HAP-1 (cell line): ENCODE measurements around the gene LEMD3.
"Not testable (repeated sequence)": the region's sequence is repeated elsewhere in the genome, so short reads cannot be mapped to it uniquely, and the experiment has no call there.

Experiments used
- DNase-seq, 2 experiments: peaks; one replicate each; pipeline ENCODE4 v3.0.0-alpha.2; 2016 to 2020; ENCODE audit warnings: low spot score in 2 of 2
- H3K27me3 ChIP-seq: fragments of 250-450 bp; sonication (Bioruptor Pico); 2 replicates; pipeline ENCODE4 v1.5.1; 2020; ENCODE audit warnings: low read depth, mild to moderate bottlenecking, moderate library complexity
- H3K36me3 ChIP-seq: fragments of 250-450 bp; sonication (Bioruptor Pico); replicated peaks from 2 replicates; pipeline ENCODE4 v1.5.1; 2020; ENCODE audit warnings: mild to moderate bottlenecking
- H3K4me1 ChIP-seq: fragments of 250-450 bp; sonication (Bioruptor Pico); 2 replicates; pipeline ENCODE4 v1.5.1; 2020; ENCODE audit warnings: mild to moderate bottlenecking
- H3K4me3 ChIP-seq: fragments of 250-450 bp; sonication (Bioruptor Pico); 2 replicates; pipeline ENCODE4 v1.5.1; 2020; ENCODE audit warnings: mild to moderate bottlenecking, moderate library complexity
- H3K9me3 ChIP-seq: fragments of 250-450 bp; sonication (Bioruptor Pico); 2 replicates; pipeline ENCODE4 v1.5.1; 2020; ENCODE audit warnings: mild to moderate bottlenecking, moderate library complexity
- in situ Hi-C: fragments of 300-500 bp; cut with MboI; formaldehyde crosslinking; loops from 3 replicates; pipeline ENCODE4 v1.14.3; 2020; ENCODE audit warnings: low sequenced_read_pairs, inconsistent platforms, mixed read lengths

LEMD3 gene

DNA sequence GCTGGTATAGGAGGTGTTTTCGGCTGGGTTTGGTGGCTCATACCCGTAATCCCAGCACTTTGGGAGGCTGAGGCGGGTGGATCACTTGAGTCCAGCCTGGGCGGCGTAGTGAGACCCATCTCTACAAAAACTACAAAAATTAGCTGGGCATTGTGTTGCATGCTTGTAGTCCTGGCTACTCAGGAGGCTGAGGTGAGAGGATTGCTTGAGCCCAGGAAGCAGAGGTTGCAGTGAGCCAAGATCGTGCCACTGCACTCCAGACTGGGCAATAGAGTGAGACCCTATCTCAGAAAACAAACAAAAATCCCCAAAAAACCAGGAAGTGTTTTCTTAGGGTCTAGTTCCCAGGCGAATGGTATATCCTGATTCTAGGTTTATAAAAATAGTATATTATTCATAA is 116.1 kb downstream of the LEMD3 start:
- H3K27me3 ChIP-seq, H3K4me3 ChIP-seq, H3K36me3 ChIP-seq, DNase-seq, in situ Hi-C loops, H3K9me3 ChIP-seq, H3K4me1 ChIP-seq: not testable (repeated sequence)

DNA sequence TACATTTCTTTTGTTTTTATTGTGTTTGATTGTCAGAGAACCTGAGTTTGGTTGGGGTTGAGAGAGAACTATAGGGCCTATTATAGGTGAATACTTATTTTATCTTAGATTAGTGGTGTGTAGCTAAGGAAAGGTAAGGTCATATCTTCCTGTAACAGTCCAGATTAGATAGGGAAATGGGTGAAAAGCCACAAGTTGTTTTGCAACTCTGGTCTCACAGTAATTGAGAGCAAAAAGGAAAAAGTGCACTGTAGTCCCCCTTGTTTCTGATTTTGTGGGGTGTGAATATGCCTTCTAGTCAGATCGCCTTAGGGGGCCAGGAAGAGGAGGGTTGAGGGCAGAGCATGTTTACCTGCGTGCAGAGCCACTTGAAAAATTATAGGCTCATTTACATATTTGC is 118.0 kb downstream of the LEMD3 start:
- H3K4me1 ChIP-seq = peaks cover 4% of the 10 kb centered on the region
- H3K27me3 ChIP-seq = no peaks in the 10 kb centered on the region
- no peaks in the 10 kb centered on the region for H3K9me3 ChIP-seq
- no peak for DNase-seq
- no peaks in the 10 kb centered on the region; the same call in 1 of the 2 replicates for H3K36me3 ChIP-seq
- H3K4me3 ChIP-seq = no peak overlapping the region
- in situ Hi-C loops = no loop called here

DNA sequence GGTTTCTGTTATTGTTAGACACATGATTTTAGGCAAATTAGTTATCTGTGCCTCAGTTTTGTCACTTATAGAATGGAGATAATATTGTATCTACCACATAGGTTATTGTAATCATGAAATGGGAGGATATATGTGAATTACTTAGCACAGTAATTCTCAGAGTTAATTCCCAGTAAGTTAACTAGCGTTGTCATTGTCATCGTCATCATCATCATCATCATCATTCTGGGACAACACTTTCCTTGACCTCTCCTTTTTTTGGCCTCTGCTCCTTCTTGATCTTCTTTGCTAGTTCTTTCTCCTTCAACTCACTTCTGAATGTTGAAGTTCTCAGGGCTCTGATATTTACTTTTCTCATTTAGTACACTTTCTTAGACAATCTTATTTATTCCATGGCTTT is 122.9 kb downstream of the LEMD3 start:
- DNase-seq = no peak
- in situ Hi-C loops = no loop called here
- no peak overlapping the region for H3K4me3 ChIP-seq
- H3K36me3 ChIP-seq = no peaks in the 10 kb centered on the region; the same call in 1 of the 2 replicates
- H3K4me1 ChIP-seq = no peaks in the 10 kb centered on the region
- no peaks in the 10 kb centered on the region for H3K27me3 ChIP-seq
- H3K9me3 ChIP-seq = no peaks in the 10 kb centered on the region

DNA sequence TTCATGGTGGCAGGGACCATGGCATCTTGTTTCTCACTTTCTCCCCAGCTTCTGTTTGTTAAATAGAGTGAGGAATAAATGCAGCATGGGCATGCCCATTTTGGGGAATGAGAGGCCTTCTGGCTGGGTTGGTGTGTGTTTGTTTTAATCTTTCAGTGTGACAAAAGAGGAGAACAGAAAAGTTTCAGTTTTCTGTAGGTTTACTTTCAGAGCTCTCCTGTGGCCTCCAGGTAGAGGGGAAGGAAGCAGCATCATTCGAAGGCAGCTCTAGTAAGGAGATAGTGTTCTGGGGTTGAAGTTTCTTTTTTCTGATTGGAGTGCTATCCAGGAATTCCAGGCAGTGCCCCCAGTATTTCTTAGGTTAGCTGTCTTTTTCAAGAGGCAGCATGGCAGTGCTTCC is 124.4 kb downstream of the LEMD3 start:
- H3K4me3 ChIP-seq = no peak overlapping the region
- H3K27me3 ChIP-seq = no peaks in the 10 kb centered on the region
- no peaks in the 10 kb centered on the region for H3K9me3 ChIP-seq
- in situ Hi-C loops = no loop called here
- no peaks in the 10 kb centered on the region for H3K4me1 ChIP-seq
- no peak for DNase-seq
- no peaks in the 10 kb centered on the region; the same call in 1 of the 2 replicates for H3K36me3 ChIP-seq

DNA sequence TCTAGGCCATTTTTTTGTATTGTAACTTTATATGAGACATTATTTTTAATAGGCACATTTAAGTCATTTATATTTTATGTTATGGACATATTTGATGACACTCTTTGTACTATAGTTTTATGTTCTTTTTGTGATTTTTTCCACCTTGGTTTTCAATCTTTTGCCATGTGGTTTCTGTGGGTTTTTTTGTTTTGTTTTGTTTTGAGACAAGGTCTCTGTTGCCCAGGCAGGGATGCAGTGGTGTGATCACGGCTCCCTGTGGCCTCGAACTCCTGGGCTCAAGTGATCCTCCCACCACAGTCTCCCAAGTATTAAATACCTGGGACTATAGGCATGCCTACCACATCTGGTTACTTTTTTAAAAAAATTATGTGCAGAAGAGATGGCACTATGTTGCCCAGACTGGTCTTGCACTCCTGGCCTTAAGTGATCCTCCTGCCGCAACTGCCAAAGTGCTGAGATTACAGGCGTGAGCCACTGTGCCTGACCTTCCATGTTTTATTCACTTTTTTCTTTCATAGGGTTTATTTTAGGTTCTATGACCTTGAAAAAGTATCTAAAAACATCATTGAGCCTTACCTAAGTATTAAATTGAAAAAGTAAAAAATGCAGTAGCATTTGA is 125.4 kb downstream of the LEMD3 start:
- Histone ChIP-seq H3K36me3 (no peaks in the 10 kb centered on the region; the same call in 1 of the 2 replicates), H3K4me3 (no peak overlapping the region), H3K27me3 (no peaks in the 10 kb centered on the region), H3K4me1 (no peaks in the 10 kb centered on the region), H3K9me3 (no peaks in the 10 kb centered on the region)
- no peak for DNase-seq
- in situ Hi-C loops = no loop called here

DNA sequence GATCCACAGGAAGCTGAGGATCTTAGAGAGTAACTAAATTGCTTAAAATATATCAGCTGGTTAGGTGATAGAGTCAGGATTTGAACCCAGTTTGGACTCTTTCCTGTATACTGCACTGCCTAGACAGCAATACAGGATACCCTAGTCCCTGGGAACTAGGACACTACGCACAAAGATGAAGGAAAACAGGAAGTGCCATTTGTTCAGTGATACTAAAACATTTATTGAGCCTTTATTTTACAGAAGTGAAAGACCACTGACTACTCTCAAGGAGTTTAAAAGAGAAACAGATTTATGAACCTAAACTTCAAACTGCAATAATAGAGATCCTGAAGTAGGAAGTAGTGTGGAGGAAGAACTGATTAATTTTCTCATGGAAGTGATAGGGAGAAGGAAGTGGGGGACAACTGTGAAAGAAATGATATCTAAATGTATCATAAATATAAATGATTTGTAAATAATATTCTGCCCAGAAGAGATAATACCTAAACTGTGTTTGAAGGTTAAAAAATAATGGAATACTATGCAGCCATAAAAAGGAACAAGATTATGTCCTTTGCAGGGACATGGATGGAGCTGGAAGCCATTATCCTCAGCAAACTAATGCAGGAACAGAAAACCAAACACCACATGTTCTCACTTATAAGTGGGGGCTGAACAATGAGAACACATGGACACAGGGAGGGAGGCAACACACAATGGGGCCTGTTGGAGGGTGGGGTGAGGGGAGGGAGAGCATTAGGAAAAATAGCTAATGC is 127.3 kb downstream of the LEMD3 start:
- Histone ChIP-seq H3K4me3 (no peak overlapping the region), H3K27me3 (no peaks in the 10 kb centered on the region), H3K4me1 (no peaks in the 10 kb centered on the region), H3K9me3 (no peaks in the 10 kb centered on the region), H3K36me3 (no peaks in the 10 kb centered on the region)
- in situ Hi-C loops = no loop called here
- no peak for DNase-seq
